ENCODE measurements around the gene ZNF467. TPM values are rescaled to one million over a fixed set of nuclear protein-coding genes. Genes with fewer than 3 reads are reported as not detected.
A peak's percentile ranks its signal among the peaks of the same experiment; 100 is the strongest.

Gene ZNF467
- total RNA-seq, 1 experiment from 2014 or later: 11.3 TPM

- intact Hi-C loops (cut with micrococcal nuclease): no loop called here
- Histone ChIP-seq H3K9me3 (ENCODE audit: control insufficient read depth in 1 of 2, insufficient read depth in 1 of 2, low read depth in 1 of 2, low read length in 2 of 2) (no peaks in the 10 kb centered on the region), H3K36me3 (ENCODE audit: control insufficient read depth in 1 of 2, insufficient read depth in 2 of 2, low read length in 2 of 2) (no peaks in the 10 kb centered on the region), H3K27me3 (ENCODE audit: insufficient read depth, low read length) (no peaks in the 10 kb centered on the region), H3K4me3 (replicated peaks in 1 of 2; ENCODE audit: low read depth in 1 of 2, low read length in 2 of 2) (peak overlapping the region; percentile 28 to 53; a peak in 3 of 4 replicates), H3K4me2 (ENCODE audit: low read length) (peak overlapping the region; percentile 73), H3K79me2 (ENCODE audit: insufficient read depth, low read length) (no peaks in the 10 kb centered on the region), H3K9ac (ENCODE audit: low read length) (no peak overlapping the region), H2AFZ (ENCODE audit: low read depth, low read length, poor library complexity, severe bottlenecking) (no peak overlapping the region), H4K20me1 (ENCODE audit: insufficient read depth) (no peaks in the 10 kb centered on the region), H3K9me2 (ENCODE audit: insufficient read depth) (no peaks in the 10 kb centered on the region), H3K27ac (ENCODE audit: low read depth, low read length) (no peak overlapping the region), H3K4me1 (ENCODE audit: control insufficient read depth in 1 of 2, insufficient read depth in 2 of 2, low read length in 2 of 2) (peaks cover 10 to 22% of the 10 kb centered on the region in 2 experiments)
- TF ChIP-seq TCF7L2 (IDR thresholded peaks at IDR 0.05; ENCODE audit: borderline replicate concordance, extremely low read depth, insufficient read depth, insufficient read length): no peak
- no peak for TF ChIP-seq POLR2A (IDR thresholded peaks at IDR 0.05; ENCODE audit: borderline replicate concordance, extremely low read depth, insufficient read depth, insufficient read length)
- TF ChIP-seq ZFX (IDR thresholded peaks at IDR 0.05): no peak
- BruUV-seq (replicated peaks): no TSS peak
- DNase-seq (ENCODE audit: low read depth, low spot score): no peak
- ATAC-seq: peak; percentile 8
- RAD21 ChIA-PET (ENCODE audit: low non-redundant PET in 1 of 2, low total read pairs in 2 of 2, uncharacterized antibody in 2 of 2, unreplicated experiment in 2 of 2): no interaction called here
- CTCF ChIA-PET: interaction anchor here (1.2 to 1.8 kb wide), 2 partner anchors 28 to 108 kb away, joined by 3 to 5 read pairs; no protein-coding TSS in a partner anchor
- POLR2A ChIA-PET: no interaction called here
Observed at GRCh38 chr7:149770728-149771636, 2.4 kb downstream of the ZNF467 start.

GRCh38 chr7:149769915-149770314, 3.5 kb downstream of the ZNF467 start:
- ATAC-seq (no peak), DNase-seq (ENCODE audit: low read depth, low spot score) (no peak)
- BruUV-seq (replicated peaks): no TSS peak
- H3K79me2 ChIP-seq (ENCODE audit: insufficient read depth, low read length): no peaks in the 10 kb centered on the region
- ChIA-PET RAD21 (ENCODE audit: low non-redundant PET in 1 of 2, low total read pairs in 2 of 2, uncharacterized antibody in 2 of 2, unreplicated experiment in 2 of 2) (no interaction called here), POLR2A (interaction anchor here (0.7 kb wide), 1 partner anchor 574 kb away, joined by 6 read pairs; the partner anchor contains the start of gene ZNF282), CTCF (no interaction called here)
- H4K20me1 ChIP-seq (ENCODE audit: insufficient read depth): no peaks in the 10 kb centered on the region
- intact Hi-C loops (cut with micrococcal nuclease): no loop called here
- H2AFZ ChIP-seq (ENCODE audit: low read depth, low read length, poor library complexity, severe bottlenecking): no peak overlapping the region
- no peak overlapping the region for H3K4me3 ChIP-seq (replicated peaks in 1 of 2; ENCODE audit: low read depth in 1 of 2, low read length in 2 of 2)
- peaks cover 10 to 22% of the 10 kb centered on the region in 2 experiments for H3K4me1 ChIP-seq (ENCODE audit: control insufficient read depth in 1 of 2, insufficient read depth in 2 of 2, low read length in 2 of 2)
- H3K27me3 ChIP-seq (ENCODE audit: insufficient read depth, low read length): no peaks in the 10 kb centered on the region
- H3K9me2 ChIP-seq (ENCODE audit: insufficient read depth): no peaks in the 10 kb centered on the region
- no peaks in the 10 kb centered on the region for H3K9me3 ChIP-seq (ENCODE audit: control insufficient read depth in 1 of 2, insufficient read depth in 1 of 2, low read depth in 1 of 2, low read length in 2 of 2)
- H3K27ac ChIP-seq (ENCODE audit: low read depth, low read length): no peak overlapping the region
- H3K36me3 ChIP-seq (ENCODE audit: control insufficient read depth in 1 of 2, insufficient read depth in 2 of 2, low read length in 2 of 2): no peaks in the 10 kb centered on the region
- H3K9ac ChIP-seq (ENCODE audit: low read length): no peak overlapping the region
- H3K4me2 ChIP-seq (ENCODE audit: low read length): no peak overlapping the region
- TF ChIP-seq ZNF274 (IDR thresholded peaks at IDR 0.05; ENCODE audit: low read depth, low read length): no peak
- no peak for TF ChIP-seq SRF (IDR thresholded peaks at IDR 0.05; ENCODE audit: low read depth)
- TF ChIP-seq JUND (IDR thresholded peaks at IDR 0.05): no peak
- TF ChIP-seq SIN3A (IDR thresholded peaks at IDR 0.05; ENCODE audit: low read depth): no peak
- no peak for TF ChIP-seq FOSL1 (IDR thresholded peaks at IDR 0.05; ENCODE audit: low read depth)
- TF ChIP-seq MAX (IDR thresholded peaks at IDR 0.05): no peak
- no peak for TF ChIP-seq ATF3 (IDR thresholded peaks at IDR 0.05)
- no peak for TF ChIP-seq POLR2A (IDR thresholded peaks at IDR 0.05; ENCODE audit: borderline replicate concordance, extremely low read depth, insufficient read depth, insufficient read length)
- no peak for TF ChIP-seq ZFX (IDR thresholded peaks at IDR 0.05)
- no peak for TF ChIP-seq EZH2phosphoT487 (IDR thresholded peaks at IDR 0.05; ENCODE audit: borderline replicate concordance)
- no peak for TF ChIP-seq CTCF (IDR thresholded peaks at IDR 0.05 in 2 of 3, conservative IDR thresholded peaks at IDR 0.05 in 1 of 3; ENCODE audit: borderline replicate concordance in 1 of 3, insufficient read depth in 1 of 3, low read depth in 2 of 3, low read length in 2 of 3)
- TF ChIP-seq SP1 (IDR thresholded peaks at IDR 0.05; ENCODE audit: low read depth): no peak

Measured in HCT116 (cell line).